Adrenal gland (tissue), 12 donors: ENCODE data around the gene SYNPR. TPM values are rescaled to one million over a fixed set of nuclear protein-coding genes. Genes with fewer than 3 reads are reported as not detected.

ENCODE experiments used
- DNase-seq, 7 donors: peaks; one replicate each; pipeline ENCODE4 v3.0.0-alpha.2; 2019 to 2020
- H3K27ac ChIP-seq, 5 donors: fragments of 200-600 bp; sonication (generic) in 4 of 5; 1 replicate in 3 of 5; 2 replicates in 2 of 5; pipeline versions ENCODE4 v1.5.1 to v1.8.0; 2016 to 2020; ENCODE audit warnings: mild to moderate bottlenecking in 1 of 5
- H3K27me3 ChIP-seq: fragments of 200-600 bp; 2 replicates; pipeline ENCODE4 v1.8.0; 2021
- H3K36me3 ChIP-seq, 2 donors: fragments of 200-600 bp; replicated peaks in 1 of 2; 1 replicate in 1 of 2; 2 replicates in 1 of 2; pipeline versions ENCODE4 v1.5.1 to v1.8.0; 2018 to 2022
- H3K4me1 ChIP-seq, 2 donors: fragments of 200-600 bp; replicated peaks in 1 of 2; 1 replicate in 1 of 2; 2 replicates in 1 of 2; pipeline versions ENCODE4 v1.5.1 to v1.8.0; 2018 to 2021
- H3K4me3 ChIP-seq, 4 donors: fragments of 200-600 bp; sonication (generic) in 3 of 4; one replicate each; pipeline ENCODE4 v1.5.1; 2016 to 2018
- H3K9me3 ChIP-seq, 3 donors: fragments of 200-600 bp; sonication (generic) in 1 of 3; replicated peaks in 1 of 3; 1 replicate in 2 of 3; 2 replicates in 1 of 3; pipeline versions ENCODE4 v1.5.1 to v1.8.0; 2016 to 2021
- CTCF ChIP-seq, 6 experiments: fragments of 450-650 bp in 4 of 6; fragments of 200-600 bp in 2 of 6; sonication (generic) in 1 of 6; IDR thresholded peaks; 1 replicate in 5 of 6; 2 replicates in 1 of 6; pipeline versions ENCODE4 v1.5.1 to v1.8.0; 2016 to 2021; ENCODE audit warnings: antibody characterized with exemption in 6 of 6, mild to moderate bottlenecking in 2 of 6, moderate library complexity in 1 of 6
- POLR2A ChIP-seq, 2 donors: fragments of 450-650 bp; IDR thresholded peaks; one replicate each; pipeline ENCODE4 v1.6.1; 2017; ENCODE audit warnings: antibody characterized with exemption in 2 of 2, mild to moderate bottlenecking in 2 of 2, moderate library complexity in 1 of 2
- WGBS, 4 donors: extraction: QIAGEN DNeasy Blood & Tissue Kit in 2 of 4; methylation state at CpG; one replicate each; pipeline versions ENCODE4 v1.1.5 to v1.1.7; 2013 to 2017; 5-methylcytosine and 5-hydroxymethylcytosine counted together
- intact Hi-C, 2 donors: fragments of 100-400 bp; cut with DNase I; formaldehyde crosslinking; loops; one replicate each; pipeline versions ENCODE4 v1.14.1 to v1.15.0; 2022 to 2023
- polyA plus RNA-seq, 3 donors: library from polyadenylated mRNA; stranded (reverse); fragments of 200-250 nt in 2 of 3; fragments of 350-450 nt in 1 of 3; fragmentation: Illumina TruSeq in 1 of 3; extraction: RNeasy Lipid Tissue Mini Kit (QIAGEN cat#74804) in 1 of 3; gene quantifications; one replicate each; pipeline ENCODE4 v1.2.3, GENCODE V29; 2013 to 2014
- small RNA-seq, 2 donors: library from RNA; depleted of rRNA; stranded (forward); fragments of <200 nt; gene quantifications; one replicate each; pipeline ENCODE3, GENCODE V24; 2016
- total RNA-seq, 9 donors: library from RNA; depleted of rRNA in 4 of 9; stranded (reverse); fragments of >200 nt in 4 of 9; fragments of 120-200 nt in 1 of 9; fragmentation: NEBNext Ultra II Directional in 1 of 9; extraction: Animal tissue kit (Norgen Biotek cat#: 25700) in 1 of 9; gene quantifications; one replicate each; pipeline versions ENCODE4 v1.1.0 to v1.2.4, GENCODE V29; 2013 to 2023
- donor health status: healthy with polysubstance abuse.
- donor health status: Bipolar disorder and iron deficiency.
- donor health status: DM: yes; HTN: yes; CAD: no.
- donor health status: DM: no; HTN: no; CAD: no.
- donor health status: DM: no; HTN: no; CAD: no.
- donor health status: DM: yes; HTN: yes; CAD: no.

Gene SYNPR
- total and polyA plus RNA-seq, 12 donors, result 0.03 to 1.4 (median 0.25) TPM; not detected in 7

- WGBS, 4 donors, result 65 to 90% (median 82%) methylated on average over 2 to 4 of the region's 4 CpGs
- no peaks in the 10 kb centered on the region for H3K27me3 ChIP-seq
- H3K36me3 ChIP-seq, result no peaks in the 10 kb centered on the region
- no peak overlapping the region for H3K27ac ChIP-seq
- DNase-seq, result no peak
- H3K4me3 ChIP-seq, result no peak overlapping the region
- H3K9me3 ChIP-seq, result no peaks in the 10 kb centered on the region
- TF ChIP-seq POLR2A (IDR thresholded peaks at IDR 0.05) (no peak), CTCF (IDR thresholded peaks at IDR 0.05) (no peak)
- no peaks in the 10 kb centered on the region for H3K4me1 ChIP-seq
- intact Hi-C loops, result no loop called here
Measured at GRCh38 chr3:63662011-63662410, 383.9 kb downstream of the SYNPR start.

- Histone ChIP-seq H3K4me1 (no peaks in the 10 kb centered on the region), H3K4me3 (no peak overlapping the region), H3K36me3 (no peaks in the 10 kb centered on the region), H3K27ac (no peak overlapping the region), H3K27me3 (no peaks in the 10 kb centered on the region), H3K9me3 (no peaks in the 10 kb centered on the region)
- intact Hi-C loops, result no loop called here
- DNase-seq, result no peak
- no peak for TF ChIP-seq POLR2A (IDR thresholded peaks at IDR 0.05)
- no peak for TF ChIP-seq CTCF (IDR thresholded peaks at IDR 0.05)
Measured at GRCh38 chr3:63662500-63662899, 384.4 kb downstream of the SYNPR start.

Small RNA genes lying within 50 kb of the gene (small RNA-seq; reads per million reads assigned to genes)
- 0.17 to 0.24 reads per million in 2 donors for gene RNA5SP134
